Measurements from ENCODE around the gene PAPPA. TPM values are rescaled to one million over a fixed set of nuclear protein-coding genes. Genes with fewer than 3 reads are reported as not detected.

PAPPA gene
- total RNA-seq, 1 donor from 2014 or later, result 5.7 TPM

DNA sequence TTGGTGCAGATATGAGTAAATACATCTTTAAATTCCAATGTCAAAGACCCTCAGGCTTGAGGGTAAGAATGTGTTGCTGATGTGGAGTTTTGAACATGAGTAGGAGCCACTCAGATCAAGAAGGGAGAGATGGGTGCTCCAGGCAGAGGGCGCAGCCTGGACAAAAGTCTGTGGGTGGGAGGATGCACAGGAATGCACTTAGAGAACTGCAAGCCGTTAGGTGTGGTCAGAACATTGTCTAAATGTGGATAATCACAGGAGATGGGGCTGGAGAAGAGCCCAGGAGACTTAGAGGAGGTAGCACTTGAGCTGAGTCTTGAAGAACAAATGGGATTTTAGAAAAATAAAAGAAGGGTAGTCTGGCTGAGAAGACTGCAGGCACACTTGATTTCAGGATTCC, 255.5 kb downstream of the PAPPA start:
- no peak for DNase-seq (ENCODE audit: low spot score)

DNA sequence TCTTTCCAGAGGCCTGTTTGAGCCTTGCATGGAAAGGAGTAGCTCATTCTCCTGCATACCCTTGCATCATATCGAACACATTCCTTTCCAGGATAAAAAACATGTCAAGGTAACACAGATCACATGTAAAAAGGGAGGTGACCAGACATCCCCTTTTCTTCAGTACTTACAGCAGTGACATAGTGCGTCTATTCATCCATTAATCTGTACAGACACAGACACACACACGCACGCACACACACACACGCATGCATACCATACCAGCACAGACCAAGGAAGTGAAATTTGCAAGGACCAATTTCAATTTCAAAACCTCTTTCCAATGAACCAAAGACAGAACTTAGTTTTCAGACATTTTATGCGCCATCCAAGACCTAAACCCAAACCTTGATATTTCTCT, 256.0 kb downstream of the PAPPA start:
- no peak for DNase-seq (ENCODE audit: low spot score)

DNA sequence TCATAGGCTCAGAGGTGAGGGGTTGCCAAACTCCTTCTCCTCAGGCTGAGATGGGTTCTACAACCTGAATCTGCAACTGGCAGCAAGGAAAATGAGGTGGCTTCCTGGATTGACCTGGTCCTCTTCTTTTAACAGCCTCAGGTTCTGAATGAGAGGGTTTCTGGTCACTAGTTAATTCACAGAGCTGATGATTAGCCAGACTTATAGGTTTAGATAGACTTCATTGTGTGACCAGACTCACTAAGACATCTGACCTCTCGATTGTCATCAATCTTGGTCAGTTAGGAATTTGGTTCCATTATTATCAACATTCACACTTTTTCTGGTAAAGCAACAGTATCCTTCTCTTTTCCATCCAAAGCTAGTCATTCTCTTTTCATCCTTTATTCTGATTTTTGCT, 257.9 kb downstream of the PAPPA start:
- DNase-seq (ENCODE audit: low spot score), result no peak

DNA sequence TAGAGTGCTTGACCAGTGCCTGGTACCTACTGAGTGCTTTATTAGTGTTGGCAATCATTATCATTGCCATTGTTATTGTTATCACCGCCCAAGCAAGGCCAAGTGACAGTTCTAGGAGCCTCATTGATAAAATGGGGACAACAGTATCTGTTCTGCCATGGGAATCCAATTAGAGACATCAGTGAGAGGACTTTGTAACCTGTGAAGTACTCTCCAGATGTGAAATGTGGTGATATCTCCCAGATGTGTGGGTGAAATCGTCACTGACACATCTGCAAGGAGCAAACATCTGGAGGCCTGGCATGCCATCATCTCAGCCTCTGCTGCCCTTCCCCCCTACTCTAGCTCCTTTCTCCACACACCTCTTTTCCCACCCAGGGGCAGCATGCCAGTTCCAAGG, 260.8 kb downstream of the PAPPA start:
- no peak for DNase-seq (ENCODE audit: low spot score)

DNA sequence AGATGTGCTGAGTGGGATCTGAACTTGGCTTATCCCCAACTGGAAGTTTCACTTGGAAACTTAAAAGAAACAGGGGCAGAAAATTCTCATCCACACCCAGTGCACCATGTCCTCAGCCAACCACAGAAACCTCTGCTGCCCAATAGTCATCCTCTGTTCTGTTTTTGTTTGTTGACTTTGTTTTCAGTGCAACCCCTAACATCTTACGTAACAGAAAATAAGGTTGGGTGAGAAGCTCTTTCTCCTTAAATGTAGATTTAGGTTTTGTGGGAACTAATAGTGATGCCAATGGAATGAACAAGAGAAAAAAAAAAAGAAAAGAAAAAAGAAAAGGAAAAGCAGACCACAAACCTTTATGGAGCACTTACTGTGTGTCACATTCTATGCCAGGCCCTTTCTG, 262.8 kb downstream of the PAPPA start:
- no peak for DNase-seq (ENCODE audit: low spot score)

DNA sequence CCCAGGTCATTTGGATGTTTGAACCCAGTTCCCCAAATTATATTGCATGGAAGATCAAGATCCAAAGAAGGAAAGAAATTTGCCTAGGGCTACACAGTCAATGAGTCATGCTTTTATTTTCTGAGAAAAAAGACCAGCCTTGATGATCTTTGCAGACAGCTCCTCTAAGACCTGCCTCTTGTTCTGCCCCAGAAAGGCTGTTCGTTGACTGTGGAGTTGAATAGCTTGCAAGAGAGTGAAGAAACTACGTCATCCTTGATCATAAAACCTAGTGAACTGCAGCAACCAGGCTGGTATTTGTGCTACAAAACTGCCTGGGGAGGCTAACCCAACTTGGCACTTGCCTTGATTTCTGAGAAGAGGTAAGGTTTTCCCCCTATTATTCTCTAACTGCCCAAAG, 263.9 kb downstream of the PAPPA start:
- no peak for DNase-seq (ENCODE audit: low spot score)

DNA sequence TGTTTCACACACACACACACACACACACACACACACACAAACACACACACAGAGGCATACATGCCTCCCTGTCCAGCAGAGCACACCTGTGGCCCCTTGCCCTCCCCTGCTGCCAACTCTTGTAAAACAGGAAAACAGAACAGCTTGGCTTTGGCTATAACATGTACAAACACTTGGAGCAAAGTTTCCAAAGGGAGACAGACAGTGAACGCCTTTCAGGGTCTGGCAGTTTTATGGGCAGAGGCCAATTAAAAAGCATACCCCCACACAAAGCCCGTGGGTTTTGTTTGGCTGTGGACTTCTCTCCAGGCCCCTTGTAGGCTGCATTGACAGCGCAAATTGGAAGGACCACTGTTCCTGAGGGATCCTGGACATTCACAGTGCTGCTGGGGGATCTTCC, 265.6 kb downstream of the PAPPA start:
- no peak for DNase-seq (ENCODE audit: low spot score)

DNA sequence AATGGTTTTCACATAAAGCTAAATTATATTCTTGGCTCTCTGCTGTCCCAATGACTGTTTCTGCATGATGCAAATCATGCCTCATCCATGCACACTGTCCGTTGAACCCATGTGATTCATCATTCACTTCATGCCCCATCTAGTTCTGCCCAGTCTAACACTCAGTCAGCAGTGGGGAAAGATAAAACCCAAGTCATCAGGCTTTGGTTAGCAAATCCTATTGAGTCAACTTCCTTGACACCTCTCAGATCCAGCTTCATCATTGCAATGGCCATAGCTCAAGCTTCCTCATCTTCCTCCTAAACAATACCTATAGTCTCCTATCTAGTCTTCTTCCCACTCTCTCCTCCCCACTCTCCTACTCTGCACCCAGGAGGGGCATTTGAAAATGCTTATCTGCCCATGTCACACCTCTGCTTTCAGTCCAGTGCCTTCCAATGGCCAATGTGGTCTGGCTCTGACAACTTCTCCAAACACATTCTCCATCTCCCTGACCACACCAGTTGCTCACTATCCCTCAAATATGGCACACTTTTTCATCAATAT, 267.5 kb downstream of the PAPPA start:
- no peak for DNase-seq (ENCODE audit: low spot score)

DNA sequence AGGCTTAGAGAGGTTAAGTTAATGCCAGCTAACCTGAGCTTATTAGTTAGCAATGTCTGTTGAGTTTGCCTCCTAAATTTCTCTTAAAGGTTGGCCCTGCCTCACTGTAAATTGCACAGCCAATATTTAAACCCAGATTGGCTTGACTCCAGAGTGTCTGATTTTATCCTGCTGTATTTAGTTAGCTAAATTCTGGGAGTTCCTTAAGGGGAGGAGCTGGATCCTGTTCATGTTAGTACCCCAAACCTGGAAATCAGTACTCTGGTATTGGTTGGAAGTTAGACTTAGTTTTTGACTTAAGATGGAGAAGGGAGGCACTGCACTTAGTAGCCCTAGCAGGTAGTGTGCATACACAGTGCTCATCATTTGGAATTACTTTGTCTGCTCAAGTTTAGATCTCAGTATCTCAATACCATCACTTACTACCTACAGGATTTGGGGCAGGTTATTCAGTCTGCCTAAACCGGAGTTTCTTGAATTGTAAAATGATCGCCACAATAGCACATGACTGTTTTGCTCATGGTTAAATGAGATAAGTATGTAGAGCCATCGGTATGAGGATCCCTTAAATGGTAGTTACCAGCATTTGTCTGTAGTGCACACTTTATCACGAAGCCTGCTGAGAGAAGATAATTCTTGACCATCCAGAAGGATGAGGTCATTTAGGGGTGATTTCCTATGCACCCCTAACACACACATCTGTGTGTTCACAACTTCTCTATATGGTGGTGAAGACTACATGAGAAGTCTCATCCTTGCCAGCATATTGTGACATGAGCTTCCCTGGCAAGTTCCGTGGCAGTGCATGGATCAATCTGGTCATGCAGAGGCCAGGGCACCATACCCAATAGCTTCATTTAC, 268.8 kb downstream of the PAPPA start:
- no peak for DNase-seq (ENCODE audit: low spot score)

DNA sequence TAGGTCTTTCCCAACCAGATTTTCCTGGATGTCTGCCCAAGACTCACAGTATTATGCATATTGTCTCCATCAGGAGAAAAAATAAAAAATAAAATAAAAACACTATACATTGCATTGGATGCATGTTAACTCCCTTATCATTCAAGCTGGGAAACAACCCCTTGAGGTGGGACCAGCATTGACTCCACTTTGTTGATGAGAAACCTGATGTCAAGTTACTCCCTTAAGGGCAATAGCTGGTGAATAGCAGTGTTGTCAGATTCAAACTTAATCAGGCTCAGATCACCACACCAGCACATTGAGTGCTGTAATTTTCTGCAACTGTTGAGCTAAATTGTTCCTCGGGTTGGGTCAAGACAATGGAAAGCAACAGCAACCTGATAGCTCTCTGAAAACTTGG, 269.6 kb downstream of the PAPPA start:
- DNase-seq (ENCODE audit: low spot score), result no peak

DNA sequence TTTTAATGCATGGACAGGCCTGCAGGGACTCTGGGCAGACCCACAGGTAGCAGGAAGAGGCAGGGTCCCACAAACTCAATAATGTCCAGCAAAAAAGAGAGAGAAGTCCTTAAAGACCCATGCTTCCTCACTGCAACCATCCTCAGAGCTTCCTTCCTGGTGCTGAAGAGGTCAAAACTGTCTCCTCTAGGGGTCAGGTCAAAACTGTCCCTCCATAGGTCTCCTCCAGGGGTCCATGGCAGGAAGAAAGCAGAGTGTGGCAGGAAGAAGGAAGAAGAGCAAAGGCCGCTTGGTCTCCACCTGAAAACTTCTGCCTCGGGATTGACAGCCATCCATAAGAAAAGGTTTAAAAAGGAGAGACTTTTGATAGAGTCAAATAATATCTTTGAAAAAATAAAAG, 271.7 kb downstream of the PAPPA start:
- DNase-seq (ENCODE audit: low spot score), result no peak

DNA sequence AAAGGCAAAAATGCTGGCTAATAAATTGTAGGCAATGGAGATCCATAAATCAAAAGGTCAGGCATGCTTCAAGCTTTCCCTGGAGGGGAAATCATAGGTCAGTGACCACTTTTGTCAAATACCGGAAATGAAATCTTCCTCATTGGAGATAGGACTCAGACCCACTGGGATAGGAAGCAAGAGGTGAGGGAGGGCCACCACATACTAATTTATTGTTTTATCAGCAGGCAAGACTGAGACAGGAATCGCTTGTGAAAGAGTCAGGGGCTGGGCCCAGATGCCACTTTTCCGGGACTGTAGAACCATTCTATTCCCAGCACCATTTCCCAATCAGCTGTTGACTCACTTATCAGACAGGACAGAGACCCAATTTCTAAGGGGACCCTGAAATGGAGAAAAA, 277.3 kb downstream of the PAPPA start:
- no peak for DNase-seq (ENCODE audit: low spot score)

DNA sequence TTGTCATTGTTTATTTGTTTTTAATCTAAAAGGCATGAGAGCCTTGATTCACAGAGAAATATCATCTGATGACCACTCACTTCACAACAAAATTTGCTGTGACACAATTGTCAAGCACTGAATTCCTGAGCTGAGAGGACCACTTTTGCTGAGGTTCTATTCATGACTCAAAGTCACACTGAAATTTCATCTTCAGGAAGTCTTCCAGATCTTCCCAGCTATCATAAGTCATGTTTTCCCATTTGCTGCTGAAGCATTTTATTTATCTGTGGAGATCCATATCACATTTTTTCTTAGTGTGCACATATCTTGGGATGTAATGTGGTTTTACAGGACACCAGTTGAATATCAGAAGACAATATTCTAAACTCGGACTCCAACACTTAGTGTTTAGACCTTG, 278.5 kb downstream of the PAPPA start:
- DNase-seq (ENCODE audit: low spot score), result no peak

DNA sequence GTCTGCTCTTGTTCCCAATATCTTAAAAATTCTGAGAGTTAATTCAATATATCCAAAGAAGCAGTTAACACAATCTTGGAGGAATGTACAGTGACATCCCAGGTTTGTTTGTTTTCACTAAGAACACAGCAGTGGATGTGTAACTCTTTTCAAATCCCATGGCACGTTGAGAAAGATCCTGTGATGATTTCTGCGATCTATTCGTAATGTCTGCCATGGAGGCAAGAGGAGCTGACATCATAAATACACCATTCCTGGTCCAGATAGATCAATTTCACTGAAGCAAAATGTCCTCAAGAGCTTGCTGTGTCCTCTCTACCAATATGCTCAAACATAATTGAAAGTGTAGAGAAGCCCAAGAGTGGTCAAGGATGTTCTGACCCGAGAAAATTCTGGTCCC, 280.7 kb downstream of the PAPPA start:
- DNase-seq (ENCODE audit: low spot score), result no peak

DNA sequence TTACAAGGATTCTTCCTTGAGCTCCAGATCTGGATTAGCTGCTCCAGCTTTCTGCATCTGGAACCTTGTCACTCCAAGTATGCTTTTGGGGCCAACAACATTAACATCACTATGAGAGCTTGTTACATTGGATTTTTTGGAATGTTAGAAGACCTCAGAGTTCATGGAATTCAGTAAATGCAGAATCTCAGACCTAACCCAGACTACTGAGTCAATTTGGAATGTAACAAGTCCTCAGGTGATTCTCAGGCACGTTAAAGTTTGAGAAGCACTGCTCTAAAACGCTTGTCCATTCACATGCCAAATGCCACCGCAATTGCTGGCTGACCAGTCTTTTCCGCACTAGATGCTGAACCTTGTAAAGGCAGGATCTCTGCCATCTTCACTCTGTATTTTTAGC, 282.1 kb downstream of the PAPPA start:
- no peak for DNase-seq (ENCODE audit: low spot score)

DNA sequence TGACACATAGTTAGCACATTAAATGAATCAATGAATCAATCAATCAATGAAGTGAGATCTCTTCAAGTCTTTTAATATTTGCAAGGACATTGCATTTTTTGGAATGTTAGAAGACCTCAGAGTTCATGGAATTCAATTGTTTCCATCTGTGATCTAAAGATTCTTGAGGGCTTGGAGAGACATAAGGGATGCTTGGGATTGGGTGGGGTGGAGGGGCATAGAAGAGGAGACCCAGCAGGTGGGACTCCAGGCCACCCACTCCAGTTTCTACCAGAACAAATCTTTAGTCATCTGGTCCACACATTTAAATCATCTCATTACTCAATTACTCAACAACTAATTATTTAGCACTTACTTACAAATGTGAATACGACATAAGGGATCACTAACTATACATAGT, 282.5 kb downstream of the PAPPA start:
- DNase-seq (ENCODE audit: low spot score), result no peak

DNA sequence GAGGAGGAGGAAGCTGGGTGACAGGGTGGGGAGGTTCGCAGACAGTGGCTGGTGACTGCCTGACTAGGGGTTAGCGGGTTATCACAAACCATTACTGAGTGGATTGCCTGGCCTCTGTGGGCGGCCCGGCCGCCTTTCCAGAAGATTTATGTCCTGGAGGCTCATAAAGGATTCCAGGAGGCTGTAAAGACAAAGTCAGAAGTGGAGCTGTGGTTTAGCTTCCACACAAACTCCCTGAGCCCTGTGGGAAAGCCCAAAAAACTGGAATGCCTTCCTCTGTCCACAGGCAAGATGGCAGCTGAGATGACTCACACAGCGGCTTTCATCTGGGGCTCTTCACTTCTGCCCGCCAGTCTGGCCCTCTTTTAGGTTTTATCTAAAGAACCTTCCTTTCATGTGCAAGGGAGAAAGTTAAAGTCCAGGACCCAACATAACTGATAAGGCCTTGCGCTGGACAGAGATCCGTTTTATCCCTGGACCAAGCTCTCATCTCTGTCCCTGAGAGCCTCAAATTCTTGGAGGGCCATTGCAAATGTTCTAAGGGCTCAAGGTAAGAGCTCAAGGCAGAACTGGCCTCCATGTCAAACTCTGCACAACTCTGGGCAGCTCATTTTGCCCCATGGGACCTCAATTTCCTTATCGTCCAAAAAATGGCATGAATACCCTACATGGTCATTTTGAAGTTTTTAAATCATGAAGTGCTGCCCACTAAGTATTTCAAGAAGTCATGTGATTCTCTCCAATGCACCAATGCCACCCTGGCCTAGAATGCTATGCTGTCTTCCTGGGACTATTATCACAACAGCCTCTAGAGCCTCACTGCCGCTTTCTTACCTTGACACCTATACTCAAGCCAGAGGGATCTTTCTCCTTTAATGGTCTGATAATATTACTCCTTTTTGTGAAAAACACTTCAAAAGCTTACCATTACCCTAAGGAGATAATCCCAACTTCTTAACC, 284.1 kb downstream of the PAPPA start:
- DNase-seq (ENCODE audit: low spot score), result no peak

DNA sequence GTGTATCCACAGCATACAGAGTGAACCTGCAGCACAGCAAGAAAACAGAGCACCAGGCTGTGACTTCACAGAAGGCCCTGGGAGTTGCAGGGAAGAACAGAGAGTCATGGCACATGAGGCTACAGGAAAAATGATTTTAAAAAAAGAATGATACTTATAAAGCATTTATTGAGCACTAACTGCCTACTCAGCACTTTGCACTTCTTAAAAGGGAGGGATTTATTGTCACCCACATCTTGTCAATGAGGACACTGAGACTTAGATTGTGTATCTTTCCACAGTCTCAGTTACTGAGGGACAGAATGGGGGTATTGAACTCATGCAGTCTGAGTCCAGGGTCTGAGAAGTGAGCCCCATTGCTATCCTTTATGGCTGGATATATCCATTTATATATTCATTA, 288.9 kb downstream of the PAPPA start:
- DNase-seq (ENCODE audit: low spot score), result no peak

DNA sequence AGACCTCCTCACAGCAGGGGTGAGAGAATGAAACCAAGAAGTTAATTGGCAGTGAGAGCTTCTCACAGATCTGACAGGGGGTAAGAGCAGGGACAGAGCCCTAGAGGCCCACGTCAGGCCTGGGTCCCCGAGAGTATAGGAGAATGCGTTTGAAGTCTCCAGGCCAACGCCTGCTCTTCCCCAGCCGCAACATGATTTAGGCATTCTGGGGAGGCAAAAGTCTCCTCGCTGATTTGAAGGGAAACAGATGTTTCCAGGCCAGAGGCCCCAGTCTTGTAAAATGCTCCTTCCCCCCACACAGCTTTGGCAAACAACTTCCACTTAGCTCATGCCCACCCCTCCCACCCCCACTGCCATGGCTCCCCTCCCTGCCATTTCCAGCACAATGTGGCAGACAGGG, 294.3 kb downstream of the PAPPA start:
- DNase-seq (ENCODE audit: low spot score), result no peak

DNA sequence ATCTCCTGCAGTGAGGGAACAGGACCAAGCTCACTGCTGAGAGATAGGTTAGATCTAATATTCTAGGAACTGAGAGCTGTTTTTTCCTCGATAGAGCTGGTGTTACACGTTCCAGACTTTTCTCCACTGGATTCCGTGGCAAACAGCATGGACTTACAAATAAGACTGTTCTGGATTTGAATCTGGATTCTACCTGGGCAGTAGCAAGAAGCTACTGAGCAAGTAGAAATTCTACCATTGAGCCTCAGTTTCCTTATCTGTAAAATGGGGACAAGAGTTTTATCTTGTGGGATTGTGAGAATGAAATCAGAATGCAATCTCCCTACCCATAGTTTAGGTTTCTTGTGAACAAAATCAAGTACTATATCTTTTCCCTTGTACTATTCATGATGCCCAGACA, 294.8 kb downstream of the PAPPA start:
- DNase-seq (ENCODE audit: low spot score), result no peak

DNA sequence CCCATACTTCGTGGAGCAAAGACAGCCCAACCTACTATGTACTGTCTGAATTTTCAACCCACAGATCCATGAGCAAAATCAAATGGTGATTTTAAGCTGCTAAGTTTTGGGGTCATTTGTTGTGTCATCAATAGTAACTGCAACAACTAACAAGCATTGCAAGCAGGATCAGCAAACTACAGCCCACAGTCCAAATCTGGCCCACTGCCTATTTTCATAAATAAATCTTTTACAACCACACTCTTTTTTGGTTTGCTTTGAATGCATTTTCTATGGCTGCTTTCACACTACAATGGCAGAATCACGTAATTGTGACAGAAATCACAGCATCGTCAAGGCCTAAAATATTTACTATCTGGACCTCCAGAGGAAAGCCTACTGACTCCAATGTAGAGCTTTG, 296.4 kb downstream of the PAPPA start:
- no peak for DNase-seq (ENCODE audit: low spot score)
